ENCODE measurements around the gene CYP2W1.

Gene CYP2W1

DNA sequence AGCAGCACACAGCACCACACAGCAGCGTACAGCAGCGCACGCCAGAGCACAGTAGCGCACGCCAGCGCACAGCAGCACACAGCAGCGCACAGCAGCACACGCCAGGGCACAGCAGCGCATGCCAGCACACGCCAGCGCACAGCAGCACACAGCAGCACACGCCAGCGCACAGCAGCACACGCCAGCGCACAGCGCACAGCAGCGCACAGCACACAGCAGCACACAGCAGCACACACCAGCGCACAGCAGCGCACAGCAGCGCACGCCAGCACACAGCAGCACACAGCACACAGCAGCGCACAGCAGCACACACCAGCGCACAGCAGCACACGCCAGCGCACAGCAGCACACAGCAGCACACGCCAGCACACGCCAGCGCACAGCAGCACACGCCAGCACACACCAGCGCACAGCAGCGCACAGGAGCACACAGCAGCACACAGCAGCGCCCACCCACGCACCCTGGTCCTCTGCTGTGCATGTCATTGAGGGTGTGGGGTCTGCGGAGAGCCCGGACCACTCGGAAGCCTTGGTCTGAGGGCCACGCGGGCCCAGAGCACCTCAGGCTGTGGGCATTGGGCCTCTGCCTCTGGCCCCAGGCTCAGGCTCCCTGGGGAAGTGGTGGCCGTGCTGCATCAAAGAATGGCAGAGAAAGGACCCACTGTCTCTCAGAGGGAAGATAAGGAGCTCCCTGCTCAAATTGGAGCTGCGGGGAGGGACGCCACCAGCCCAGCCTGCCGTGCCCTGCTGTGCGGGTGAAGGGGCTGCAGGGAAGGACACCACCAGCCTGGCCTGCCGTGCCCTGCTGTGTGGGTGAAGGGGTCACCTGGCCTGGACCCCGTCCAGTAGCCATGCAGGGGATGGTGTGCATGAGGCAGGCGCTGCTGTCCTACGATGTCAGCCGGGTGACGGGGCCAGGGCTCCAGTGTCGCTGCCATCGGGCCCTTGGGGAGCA is 33.9 kb downstream of the CYP2W1 start:
- no peak for DNase-seq

DNA sequence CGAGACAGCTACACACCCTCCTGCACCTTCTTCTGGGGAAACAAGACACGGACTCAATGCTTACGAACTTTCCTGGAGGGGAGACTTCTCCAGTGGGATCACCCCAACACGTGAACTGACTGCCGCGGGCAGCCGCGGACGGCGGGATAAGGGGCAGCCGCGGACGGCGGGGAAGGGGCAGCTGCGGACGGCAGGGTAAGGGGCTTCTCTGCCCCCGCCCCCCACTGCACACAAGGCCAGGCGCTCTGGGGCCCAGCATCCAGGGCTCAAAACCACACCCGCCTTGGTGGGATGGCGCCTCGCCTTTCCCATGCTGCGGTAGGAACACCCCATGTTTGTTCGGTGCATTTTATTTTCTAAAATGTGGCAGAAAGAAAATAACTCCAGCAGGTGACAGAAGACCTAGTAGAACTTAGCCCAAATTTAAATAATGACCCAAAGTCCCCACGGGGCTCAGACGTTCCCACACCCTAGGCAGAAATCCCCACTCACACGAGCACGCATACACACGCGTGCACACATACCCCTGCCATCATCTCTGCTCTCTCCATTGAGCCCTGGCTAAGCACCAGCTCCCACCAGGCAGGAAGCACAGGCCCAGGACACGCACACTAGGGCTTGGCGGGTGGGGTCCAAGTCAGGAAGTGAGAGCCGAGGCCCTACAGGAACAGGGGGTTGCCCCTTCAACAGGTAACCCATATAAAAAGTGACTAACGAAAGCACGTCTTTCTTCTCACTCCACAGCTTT is 34.8 kb downstream of the CYP2W1 start:
- DNase-seq: no peak

DNA sequence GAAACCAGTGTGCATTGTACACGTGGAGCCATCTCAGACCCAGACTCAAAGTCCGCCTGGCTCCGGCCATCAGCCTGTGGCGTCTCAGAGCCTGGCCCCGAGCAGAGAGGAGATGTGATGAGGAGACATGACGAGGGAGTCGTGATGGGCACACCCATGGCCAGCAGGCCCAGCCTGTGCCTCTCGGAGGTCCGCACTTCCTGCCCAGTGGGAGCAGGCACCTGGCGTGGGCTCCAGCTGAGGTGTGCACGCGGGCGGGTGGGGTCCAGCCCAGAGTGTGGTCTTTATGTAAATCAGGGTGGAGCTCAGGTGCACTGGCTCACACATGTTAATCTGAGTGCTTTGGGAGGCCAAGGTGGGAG is 35.3 kb downstream of the CYP2W1 start:
- no peak for DNase-seq

- no peak for DNase-seq
These were observed 36.3 kb downstream of the CYP2W1 start for GRCh38 chr7:1019255-1019785.

DNA sequence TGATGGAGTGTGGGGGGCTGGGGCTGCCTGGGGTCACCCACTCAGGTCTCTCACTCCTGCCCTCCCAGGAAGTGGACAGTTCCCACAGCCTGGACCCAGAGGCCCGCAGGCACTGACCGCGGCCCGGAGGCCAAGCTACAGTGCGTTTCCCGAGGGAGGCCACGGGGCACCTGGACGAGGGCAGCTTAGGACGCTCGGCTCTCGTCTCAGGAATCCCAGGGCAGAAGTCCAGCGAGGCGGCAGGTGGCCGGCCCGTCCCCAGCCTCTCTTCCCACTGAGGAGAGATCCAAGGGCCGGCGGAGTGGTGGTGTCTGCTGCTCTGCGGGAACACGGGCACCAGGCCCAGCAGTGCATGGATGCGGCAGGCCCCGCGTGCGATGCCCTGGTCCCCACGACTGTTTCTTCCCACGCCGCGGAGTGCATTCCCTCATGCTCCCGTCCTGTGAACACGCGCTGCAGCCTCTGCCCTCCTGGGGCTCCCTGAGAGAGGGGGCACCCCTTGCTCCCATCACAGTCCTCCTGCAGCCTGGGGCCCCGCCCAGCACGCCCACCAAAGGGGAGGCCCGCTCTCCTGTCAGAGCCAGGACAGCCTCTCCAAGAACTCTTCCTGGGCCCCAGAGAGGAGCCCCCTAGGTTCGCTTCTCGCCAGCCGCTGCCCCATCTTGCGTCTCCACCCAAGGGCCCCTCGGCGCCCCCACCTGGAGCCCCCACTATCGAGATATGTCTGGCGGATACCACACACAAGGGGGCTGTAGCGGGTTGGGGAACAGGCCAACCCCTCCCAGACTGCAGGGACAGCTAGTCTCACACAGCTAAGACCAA is 37.0 kb downstream of the CYP2W1 start:
- no peak for DNase-seq

DNA sequence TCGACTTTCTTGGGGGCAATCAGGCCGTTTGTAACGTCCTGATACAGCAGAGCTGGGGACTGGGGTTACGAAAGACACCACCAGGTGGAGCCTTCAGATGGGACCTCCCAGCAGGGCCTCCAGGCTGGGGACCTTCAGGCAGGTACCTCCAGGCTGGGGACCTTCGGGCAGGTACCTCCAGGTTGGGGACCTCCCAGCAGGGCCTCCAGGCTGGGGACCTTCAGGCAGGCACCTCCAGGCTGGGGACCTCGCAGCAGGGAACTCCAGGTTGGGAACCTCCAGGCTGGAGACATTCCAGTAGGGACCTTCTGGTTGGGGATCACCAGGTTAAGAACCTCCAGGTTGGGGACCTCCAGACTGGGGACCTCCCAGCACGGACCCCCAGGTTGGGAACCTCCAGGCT is 37.9 kb downstream of the CYP2W1 start:
- DNase-seq: no peak

DNA sequence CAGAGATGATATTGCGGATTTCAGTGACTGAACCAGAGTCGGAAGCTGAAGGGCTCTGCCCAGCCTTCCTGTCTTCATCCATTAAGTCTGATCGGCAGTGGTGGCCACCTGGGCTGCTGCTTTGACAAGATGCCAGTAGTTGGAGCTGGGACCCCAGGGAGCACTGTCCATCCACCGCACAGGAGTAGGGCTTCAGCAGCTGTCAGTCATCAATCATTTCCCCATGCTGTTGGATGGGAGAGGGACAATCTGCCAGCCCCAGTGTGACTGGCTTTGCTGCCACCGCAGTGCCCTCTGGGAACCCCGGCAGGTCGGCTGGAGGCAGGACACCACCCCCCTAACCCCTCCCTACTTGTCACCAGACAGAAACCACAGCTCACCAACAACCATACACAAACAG is 38.4 kb downstream of the CYP2W1 start:
- no peak for DNase-seq

- DNase-seq: no peak
These were observed 39.0 kb downstream of the CYP2W1 start for GRCh38 chr7:1021931-1022330.

- no peak for DNase-seq
These were observed 39.4 kb downstream of the CYP2W1 start for GRCh38 chr7:1022356-1022755.

GRCh38 chr7:1022801-1023465 is 40.0 kb downstream of the CYP2W1 start:
- DNase-seq: no peak

DNA sequence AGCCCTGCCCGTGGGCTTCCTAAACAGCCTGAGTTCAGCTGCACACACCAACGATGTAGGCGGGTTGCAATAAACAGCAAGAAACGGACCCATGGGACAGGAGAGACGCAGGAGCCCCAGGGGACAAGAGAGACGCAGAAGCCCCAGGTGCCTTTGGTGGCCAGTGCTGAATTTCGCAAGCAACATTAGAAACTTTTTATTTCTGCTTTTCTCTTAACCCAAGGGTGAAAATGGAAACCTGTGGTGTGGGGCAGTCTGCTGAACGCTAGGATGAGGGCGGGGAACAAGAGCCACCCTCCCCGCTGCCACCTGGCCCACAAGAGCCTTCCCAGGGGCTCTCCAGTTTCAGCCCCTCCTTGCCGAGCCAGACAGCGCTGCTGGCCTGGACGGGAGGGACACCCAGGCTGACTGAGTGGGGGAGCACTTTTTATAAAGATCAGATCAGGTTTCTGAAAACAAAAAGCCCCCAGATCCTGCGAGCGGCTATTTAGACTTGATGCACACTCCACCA is 41.4 kb downstream of the CYP2W1 start:
- no peak for DNase-seq

- DNase-seq: no peak
These were observed 42.1 kb downstream of the CYP2W1 start for GRCh38 chr7:1024876-1025742.

- no peak for DNase-seq
These were observed 43.0 kb downstream of the CYP2W1 start for GRCh38 chr7:1025743-1026581.

GRCh38 chr7:1026721-1027161 is 43.8 kb downstream of the CYP2W1 start:
- DNase-seq: no peak

GRCh38 chr7:1027242-1028043 is 44.5 kb downstream of the CYP2W1 start:
- no peak for DNase-seq

- DNase-seq: peak; percentile 76
These were observed 45.2 kb downstream of the CYP2W1 start for GRCh38 chr7:1028044-1028770.

GRCh38 chr7:1028775-1029636 is 46.0 kb downstream of the CYP2W1 start:
- DNase-seq: no peak
